ENCODE results near the gene PAQR8. TPM values are rescaled to one million over a fixed set of nuclear protein-coding genes. Genes with fewer than 3 reads are reported as not detected.

PAQR8 gene
- total and polyA plus RNA-seq, 2 of the 13 experiments (the other 11 are each of a cell fraction or from before 2014, with no cell fraction given) = 37.7 to 50.7 TPM

DNA sequence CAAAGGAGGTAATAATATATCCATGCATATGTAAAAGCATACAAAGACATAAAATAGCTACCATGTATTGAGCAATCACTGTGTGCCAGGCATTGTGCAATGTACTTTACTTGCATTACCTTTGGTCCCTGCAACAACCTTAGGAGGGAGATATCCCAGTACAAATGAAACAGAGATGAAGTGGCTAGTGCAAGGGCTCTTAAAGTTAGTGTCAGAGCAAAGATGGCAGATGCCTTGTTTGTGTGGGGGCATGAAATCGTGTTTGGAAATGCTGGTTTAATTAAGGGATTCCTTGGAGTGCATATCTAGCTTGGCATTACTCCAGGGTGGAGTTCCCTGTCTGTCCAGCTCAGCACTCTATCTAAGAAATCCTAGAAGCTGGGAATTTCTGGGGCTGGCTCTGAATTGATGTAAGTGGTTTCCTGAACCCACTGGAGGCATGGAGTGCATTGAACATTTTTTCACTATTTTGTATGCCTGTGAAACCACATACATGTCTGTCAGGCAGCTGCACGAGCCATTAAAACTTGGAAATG is 9.8 kb downstream of the PAQR8 start (continued):
- TF ChIP-seq, protein P1, sequence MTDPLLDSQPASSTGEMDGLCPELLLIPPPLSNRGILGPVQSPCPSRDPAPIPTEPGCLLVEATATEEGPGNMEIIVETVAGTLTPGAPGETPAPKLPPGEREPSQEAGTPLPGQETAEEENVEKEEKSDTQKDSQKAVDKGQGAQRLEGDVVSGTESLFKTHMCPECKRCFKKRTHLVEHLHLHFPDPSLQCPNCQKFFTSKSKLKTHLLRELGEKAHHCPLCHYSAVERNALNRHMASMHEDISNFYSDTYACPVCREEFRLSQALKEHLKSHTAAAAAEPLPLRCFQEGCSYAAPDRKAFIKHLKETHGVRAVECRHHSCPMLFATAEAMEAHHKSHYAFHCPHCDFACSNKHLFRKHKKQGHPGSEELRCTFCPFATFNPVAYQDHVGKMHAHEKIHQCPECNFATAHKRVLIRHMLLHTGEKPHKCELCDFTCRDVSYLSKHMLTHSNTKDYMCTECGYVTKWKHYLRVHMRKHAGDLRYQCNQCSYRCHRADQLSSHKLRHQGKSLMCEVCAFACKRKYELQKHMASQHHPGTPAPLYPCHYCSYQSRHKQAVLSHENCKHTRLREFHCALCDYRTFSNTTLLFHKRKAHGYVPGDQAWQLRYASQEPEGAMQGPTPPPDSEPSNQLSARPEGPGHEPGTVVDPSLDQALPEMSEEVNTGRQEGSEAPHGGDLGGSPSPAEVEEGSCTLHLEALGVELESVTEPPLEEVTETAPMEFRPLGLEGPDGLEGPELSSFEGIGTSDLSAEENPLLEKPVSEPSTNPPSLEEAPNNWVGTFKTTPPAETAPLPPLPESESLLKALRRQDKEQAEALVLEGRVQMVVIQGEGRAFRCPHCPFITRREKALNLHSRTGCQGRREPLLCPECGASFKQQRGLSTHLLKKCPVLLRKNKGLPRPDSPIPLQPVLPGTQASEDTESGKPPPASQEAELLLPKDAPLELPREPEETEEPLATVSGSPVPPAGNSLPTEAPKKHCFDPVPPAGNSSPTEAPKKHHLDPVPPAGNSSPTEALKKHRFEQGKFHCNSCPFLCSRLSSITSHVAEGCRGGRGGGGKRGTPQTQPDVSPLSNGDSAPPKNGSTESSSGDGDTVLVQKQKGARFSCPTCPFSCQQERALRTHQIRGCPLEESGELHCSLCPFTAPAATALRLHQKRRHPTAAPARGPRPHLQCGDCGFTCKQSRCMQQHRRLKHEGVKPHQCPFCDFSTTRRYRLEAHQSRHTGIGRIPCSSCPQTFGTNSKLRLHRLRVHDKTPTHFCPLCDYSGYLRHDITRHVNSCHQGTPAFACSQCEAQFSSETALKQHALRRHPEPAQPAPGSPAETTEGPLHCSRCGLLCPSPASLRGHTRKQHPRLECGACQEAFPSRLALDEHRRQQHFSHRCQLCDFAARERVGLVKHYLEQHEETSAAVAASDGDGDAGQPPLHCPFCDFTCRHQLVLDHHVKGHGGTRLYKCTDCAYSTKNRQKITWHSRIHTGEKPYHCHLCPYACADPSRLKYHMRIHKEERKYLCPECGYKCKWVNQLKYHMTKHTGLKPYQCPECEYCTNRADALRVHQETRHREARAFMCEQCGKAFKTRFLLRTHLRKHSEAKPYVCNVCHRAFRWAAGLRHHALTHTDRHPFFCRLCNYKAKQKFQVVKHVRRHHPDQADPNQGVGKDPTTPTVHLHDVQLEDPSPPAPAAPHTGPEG (CRISPR knock-in tag; IDR thresholded peaks at IDR 0.05) = no peak
- TF ChIP-seq TAF15 (IDR thresholded peaks at IDR 0.05; ENCODE audit: low read depth, low read length, poor library complexity, severe bottlenecking) (no peak), KDM4B (CRISPR knock-in tag; IDR thresholded peaks at IDR 0.05) (no peak), ZNF788 (CRISPR knock-in tag; IDR thresholded peaks at IDR 0.05; ENCODE audit: borderline replicate concordance) (no peak), ARNT (IDR thresholded peaks at IDR 0.05) (no peak), ZNF558 (CRISPR knock-in tag; IDR thresholded peaks at IDR 0.05; ENCODE audit: borderline replicate concordance) (no peak), FOXO1 (CRISPR knock-in tag; IDR thresholded peaks at IDR 0.05) (peak; percentile 70; the same call in 1 of the 2 replicates), RFX3 (CRISPR knock-in tag; IDR thresholded peaks at IDR 0.05) (no peak), KLF6 (CRISPR knock-in tag; IDR thresholded peaks at IDR 0.05) (peak; percentile 74; the same call in 1 of the 2 replicates), ASH2L (IDR thresholded peaks at IDR 0.05; ENCODE audit: insufficient read length, low read depth, low read length) (peak; percentile 41), ZBTB7B (CRISPR knock-in tag; IDR thresholded peaks at IDR 0.05) (no peak), ZNF530 (CRISPR knock-in tag; IDR thresholded peaks at IDR 0.05; ENCODE audit: low read depth) (no peak), PRMT3 (CRISPR knock-in tag; IDR thresholded peaks at IDR 0.05; ENCODE audit: borderline replicate concordance, low read depth) (no peak), ZNF3 (CRISPR knock-in tag; IDR thresholded peaks at IDR 0.05) (peak; percentile 28; the same call in 1 of the 2 replicates)
- TF ChIP-seq, protein P2, sequence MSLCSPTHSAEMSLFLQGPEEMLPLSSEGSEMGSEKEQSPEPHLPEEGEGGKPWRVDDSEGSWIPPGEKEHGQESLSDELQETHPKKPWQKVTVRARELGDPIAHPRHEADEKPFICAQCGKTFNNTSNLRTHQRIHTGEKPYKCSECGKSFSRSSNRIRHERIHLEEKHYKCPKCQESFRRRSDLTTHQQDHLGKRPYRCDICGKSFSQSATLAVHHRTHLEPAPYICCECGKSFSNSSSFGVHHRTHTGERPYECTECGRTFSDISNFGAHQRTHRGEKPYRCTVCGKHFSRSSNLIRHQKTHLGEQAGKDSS (CRISPR knock-in tag; IDR thresholded peaks at IDR 0.05; ENCODE audit: borderline replicate concordance, low read depth) = no peak
- TF ChIP-seq, protein P3, sequence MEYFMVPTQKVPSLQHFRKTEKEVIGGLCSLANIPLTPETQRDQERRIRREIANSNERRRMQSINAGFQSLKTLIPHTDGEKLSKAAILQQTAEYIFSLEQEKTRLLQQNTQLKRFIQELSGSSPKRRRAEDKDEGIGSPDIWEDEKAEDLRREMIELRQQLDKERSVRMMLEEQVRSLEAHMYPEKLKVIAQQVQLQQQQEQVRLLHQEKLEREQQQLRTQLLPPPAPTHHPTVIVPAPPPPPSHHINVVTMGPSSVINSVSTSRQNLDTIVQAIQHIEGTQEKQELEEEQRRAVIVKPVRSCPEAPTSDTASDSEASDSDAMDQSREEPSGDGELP (IDR thresholded peaks at IDR 0.05; ENCODE audit: borderline replicate concordance, low read depth) = no peak
- TF ChIP-seq, protein P4, sequence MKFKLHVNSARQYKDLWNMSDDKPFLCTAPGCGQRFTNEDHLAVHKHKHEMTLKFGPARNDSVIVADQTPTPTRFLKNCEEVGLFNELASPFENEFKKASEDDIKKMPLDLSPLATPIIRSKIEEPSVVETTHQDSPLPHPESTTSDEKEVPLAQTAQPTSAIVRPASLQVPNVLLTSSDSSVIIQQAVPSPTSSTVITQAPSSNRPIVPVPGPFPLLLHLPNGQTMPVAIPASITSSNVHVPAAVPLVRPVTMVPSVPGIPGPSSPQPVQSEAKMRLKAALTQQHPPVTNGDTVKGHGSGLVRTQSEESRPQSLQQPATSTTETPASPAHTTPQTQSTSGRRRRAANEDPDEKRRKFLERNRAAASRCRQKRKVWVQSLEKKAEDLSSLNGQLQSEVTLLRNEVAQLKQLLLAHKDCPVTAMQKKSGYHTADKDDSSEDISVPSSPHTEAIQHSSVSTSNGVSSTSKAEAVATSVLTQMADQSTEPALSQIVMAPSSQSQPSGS (CRISPR knock-in tag; IDR thresholded peaks at IDR 0.05) = peak; percentile 91
- TF ChIP-seq, protein P5, sequence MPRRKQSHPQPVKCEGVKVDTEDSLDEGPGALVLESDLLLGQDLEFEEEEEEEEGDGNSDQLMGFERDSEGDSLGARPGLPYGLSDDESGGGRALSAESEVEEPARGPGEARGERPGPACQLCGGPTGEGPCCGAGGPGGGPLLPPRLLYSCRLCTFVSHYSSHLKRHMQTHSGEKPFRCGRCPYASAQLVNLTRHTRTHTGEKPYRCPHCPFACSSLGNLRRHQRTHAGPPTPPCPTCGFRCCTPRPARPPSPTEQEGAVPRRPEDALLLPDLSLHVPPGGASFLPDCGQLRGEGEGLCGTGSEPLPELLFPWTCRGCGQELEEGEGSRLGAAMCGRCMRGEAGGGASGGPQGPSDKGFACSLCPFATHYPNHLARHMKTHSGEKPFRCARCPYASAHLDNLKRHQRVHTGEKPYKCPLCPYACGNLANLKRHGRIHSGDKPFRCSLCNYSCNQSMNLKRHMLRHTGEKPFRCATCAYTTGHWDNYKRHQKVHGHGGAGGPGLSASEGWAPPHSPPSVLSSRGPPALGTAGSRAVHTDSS (CRISPR knock-in tag; conservative IDR thresholded peaks at IDR 0.05) = no peak
